Activated naive CD4-positive, alpha-beta T cell treated with anti-CD3 and anti-CD28 coated beads, Interleukin-2, amount 10 ng/mL, durations not matched to agents 7 days and 5 days (primary cell): ENCODE data around the gene ST3GAL3.

Experiments
- CTCF ChIA-PET: fragments of 350-600 bp; sonication (Branson Sonifier 250); formaldehyde crosslinking; loops from one replicate; lab custom pipeline; 2021; ENCODE audit warnings: antibody characterized with exemption; lab: Charles Lee
- DNase-seq: peaks from one replicate; pipeline ENCODE4 v3.0.0-alpha.2; 2020
- H3K27ac Mint-ChIP-seq: one replicate; pipeline ENCODE4 v1.8.0; 2021; ENCODE audit warnings: mild to moderate bottlenecking, moderate library complexity, mixed read lengths
- H3K27me3 Mint-ChIP-seq: one replicate; pipeline ENCODE4 v1.8.0; 2021; ENCODE audit warnings: mild to moderate bottlenecking, mixed read lengths
- H3K36me3 Mint-ChIP-seq: one replicate; pipeline ENCODE4 v1.8.0; 2021; ENCODE audit warnings: mixed read lengths
- H3K4me1 Mint-ChIP-seq: one replicate; pipeline ENCODE4 v1.8.0; 2021; ENCODE audit warnings: mixed read lengths
- H3K4me3 Mint-ChIP-seq: one replicate; pipeline ENCODE4 v1.8.0; 2021; ENCODE audit warnings: mild to moderate bottlenecking, moderate library complexity, mixed read lengths
- H3K9me3 Mint-ChIP-seq: one replicate; pipeline ENCODE4 v1.8.0; 2021; ENCODE audit warnings: mixed read lengths

Gene ST3GAL3

GRCh38 chr1:43890815-43891214 lies 183.5 kb downstream of the ST3GAL3 start:
- Mint-ChIP-seq H3K4me3 (no peak overlapping the region), H3K27me3 (no peaks in the 10 kb centered on the region), H3K36me3 (no peaks in the 10 kb centered on the region), H3K27ac (no peak overlapping the region), H3K9me3 (no peaks in the 10 kb centered on the region), H3K4me1 (no peaks in the 10 kb centered on the region)
- CTCF ChIA-PET: no interaction called here
- no peak for DNase-seq

- no peaks in the 10 kb centered on the region for H3K4me1 Mint-ChIP-seq
- H3K36me3 Mint-ChIP-seq: peaks cover 4% of the 10 kb centered on the region
- H3K27ac Mint-ChIP-seq: no peak overlapping the region
- no peaks in the 10 kb centered on the region for H3K27me3 Mint-ChIP-seq
- H3K4me3 Mint-ChIP-seq: no peak overlapping the region
- CTCF ChIA-PET: no interaction called here
- H3K9me3 Mint-ChIP-seq: no peaks in the 10 kb centered on the region
- DNase-seq: no peak
Measured at GRCh38 chr1:43893006-43893405, 185.7 kb downstream of the ST3GAL3 start.

GRCh38 chr1:43898981-43899380 lies 191.6 kb downstream of the ST3GAL3 start:
- no peaks in the 10 kb centered on the region for H3K27me3 Mint-ChIP-seq
- no peak for DNase-seq
- no peaks in the 10 kb centered on the region for H3K9me3 Mint-ChIP-seq
- H3K27ac Mint-ChIP-seq: no peak overlapping the region
- CTCF ChIA-PET: no interaction called here
- no peak overlapping the region for H3K4me3 Mint-ChIP-seq
- no peaks in the 10 kb centered on the region for H3K4me1 Mint-ChIP-seq
- H3K36me3 Mint-ChIP-seq: peaks cover 6% of the 10 kb centered on the region

GRCh38 chr1:43900386-43900785 lies 193.1 kb downstream of the ST3GAL3 start:
- Mint-ChIP-seq H3K4me3 (no peak overlapping the region), H3K27ac (no peak overlapping the region)

GRCh38 chr1:43901196-43901961 lies 194.0 kb downstream of the ST3GAL3 start:
- no peaks in the 10 kb centered on the region for H3K9me3 Mint-ChIP-seq
- DNase-seq: no peak
- no peak overlapping the region for H3K4me3 Mint-ChIP-seq
- H3K27me3 Mint-ChIP-seq: no peaks in the 10 kb centered on the region
- peaks cover 6% of the 10 kb centered on the region for H3K36me3 Mint-ChIP-seq
- H3K4me1 Mint-ChIP-seq: no peaks in the 10 kb centered on the region
- CTCF ChIA-PET: interaction anchor here (2.5 to 2.8 kb wide), 2 partner anchors 33 to 138 kb away, joined by 7 to 12 read pairs; no protein-coding TSS in a partner anchor
- no peak overlapping the region for H3K27ac Mint-ChIP-seq

More at GRCh38 chr1:43900386-43900785, 193.1 kb downstream of the ST3GAL3 start:
- CTCF ChIA-PET: interaction anchor here (0.9 to 2.5 kb wide), 3 partner anchors 30 to 136 kb away, joined by 3 to 7 read pairs (median 3); no protein-coding TSS in a partner anchor
- H3K27me3 Mint-ChIP-seq: no peaks in the 10 kb centered on the region
- DNase-seq: no peak
- H3K36me3 Mint-ChIP-seq: peaks cover 6% of the 10 kb centered on the region
- no peaks in the 10 kb centered on the region for H3K9me3 Mint-ChIP-seq
- no peaks in the 10 kb centered on the region for H3K4me1 Mint-ChIP-seq

- H3K4me3 Mint-ChIP-seq: no peak overlapping the region
- H3K27ac Mint-ChIP-seq: no peak overlapping the region
- no peak for DNase-seq
- no peaks in the 10 kb centered on the region for H3K4me1 Mint-ChIP-seq
- H3K36me3 Mint-ChIP-seq: peaks cover 6% of the 10 kb centered on the region
- no peaks in the 10 kb centered on the region for H3K9me3 Mint-ChIP-seq
- CTCF ChIA-PET: interaction anchor here (2.5 to 2.8 kb wide), 2 partner anchors 33 to 139 kb away, joined by 7 to 12 read pairs; no protein-coding TSS in a partner anchor
- H3K27me3 Mint-ChIP-seq: no peaks in the 10 kb centered on the region
Measured at GRCh38 chr1:43902058-43902831, 194.9 kb downstream of the ST3GAL3 start.

- Mint-ChIP-seq H3K4me3 (no peak overlapping the region), H3K4me1 (no peaks in the 10 kb centered on the region), H3K27ac (no peak overlapping the region), H3K9me3 (no peaks in the 10 kb centered on the region), H3K27me3 (no peaks in the 10 kb centered on the region), H3K36me3 (peaks cover 3% of the 10 kb centered on the region)
- DNase-seq: no peak
- CTCF ChIA-PET: interaction anchor here (1.0 kb wide), 1 partner anchor 142 kb away, joined by 3 read pairs; no protein-coding TSS in a partner anchor
Measured at GRCh38 chr1:43904660-43905551, 197.6 kb downstream of the ST3GAL3 start.

- H3K4me3 Mint-ChIP-seq: no peak overlapping the region
- no peaks in the 10 kb centered on the region for H3K9me3 Mint-ChIP-seq
- CTCF ChIA-PET: no interaction called here
- no peaks in the 10 kb centered on the region for H3K36me3 Mint-ChIP-seq
- DNase-seq: no peak
- H3K27me3 Mint-ChIP-seq: no peaks in the 10 kb centered on the region
- no peaks in the 10 kb centered on the region for H3K4me1 Mint-ChIP-seq
- H3K27ac Mint-ChIP-seq: no peak overlapping the region
Measured at GRCh38 chr1:43908226-43908625, 200.9 kb downstream of the ST3GAL3 start.

GRCh38 chr1:43908858-43909257 lies 201.5 kb downstream of the ST3GAL3 start:
- no peak overlapping the region for H3K27ac Mint-ChIP-seq
- CTCF ChIA-PET: no interaction called here
- DNase-seq: no peak

GRCh38 chr1:43910343-43910742 lies 203.0 kb downstream of the ST3GAL3 start:
- no peaks in the 10 kb centered on the region for H3K36me3 Mint-ChIP-seq
- DNase-seq: no peak
- no peaks in the 10 kb centered on the region for H3K4me1 Mint-ChIP-seq
- H3K27ac Mint-ChIP-seq: no peak overlapping the region
- H3K9me3 Mint-ChIP-seq: no peaks in the 10 kb centered on the region
- H3K27me3 Mint-ChIP-seq: peaks cover 3% of the 10 kb centered on the region
- CTCF ChIA-PET: interaction anchor here (1.1 kb wide), 1 partner anchor 147 kb away, joined by 5 read pairs; no protein-coding TSS in a partner anchor
- H3K4me3 Mint-ChIP-seq: no peak overlapping the region

More at GRCh38 chr1:43908858-43909257, 201.5 kb downstream of the ST3GAL3 start:
- H3K27me3 Mint-ChIP-seq: no peaks in the 10 kb centered on the region
- no peaks in the 10 kb centered on the region for H3K4me1 Mint-ChIP-seq
- H3K36me3 Mint-ChIP-seq: no peaks in the 10 kb centered on the region
- H3K4me3 Mint-ChIP-seq: no peak overlapping the region
- no peaks in the 10 kb centered on the region for H3K9me3 Mint-ChIP-seq

GRCh38 chr1:43912607-43913006 lies 205.3 kb downstream of the ST3GAL3 start:
- CTCF ChIA-PET: interaction anchor here (1.4 to 3.0 kb wide), 2 partner anchors 22 to 383 kb away, joined by 3 to 16 read pairs; partner anchors contain the start of gene ARTN
- no peak overlapping the region for H3K27ac Mint-ChIP-seq
- peaks cover 3% of the 10 kb centered on the region for H3K27me3 Mint-ChIP-seq
- no peaks in the 10 kb centered on the region for H3K4me1 Mint-ChIP-seq
- no peaks in the 10 kb centered on the region for H3K9me3 Mint-ChIP-seq
- no peak for DNase-seq
- H3K4me3 Mint-ChIP-seq: no peak overlapping the region
- H3K36me3 Mint-ChIP-seq: no peaks in the 10 kb centered on the region

- H3K9me3 Mint-ChIP-seq: no peaks in the 10 kb centered on the region
- DNase-seq: no peak
- CTCF ChIA-PET: interaction anchor here (1.4 to 3.0 kb wide), 2 partner anchors 21 to 383 kb away, joined by 3 to 16 read pairs; partner anchors contain the start of gene ARTN
- H3K4me3 Mint-ChIP-seq: no peak overlapping the region
- no peaks in the 10 kb centered on the region for H3K4me1 Mint-ChIP-seq
- peaks cover 3% of the 10 kb centered on the region for H3K27me3 Mint-ChIP-seq
- H3K27ac Mint-ChIP-seq: no peak overlapping the region
- no peaks in the 10 kb centered on the region for H3K36me3 Mint-ChIP-seq
Measured at GRCh38 chr1:43913051-43913501, 205.7 kb downstream of the ST3GAL3 start.

- no peaks in the 10 kb centered on the region for H3K36me3 Mint-ChIP-seq
- CTCF ChIA-PET: interaction anchor here (3.0 kb wide), 1 partner anchor 21 kb away, joined by 16 read pairs; the partner anchor contains the start of gene ARTN
- no peak overlapping the region for H3K4me3 Mint-ChIP-seq
- no peaks in the 10 kb centered on the region for H3K9me3 Mint-ChIP-seq
- H3K27ac Mint-ChIP-seq: no peak overlapping the region
- no peak for DNase-seq
- peaks cover 3% of the 10 kb centered on the region for H3K27me3 Mint-ChIP-seq
- no peaks in the 10 kb centered on the region for H3K4me1 Mint-ChIP-seq
Measured at GRCh38 chr1:43913666-43914360, 206.5 kb downstream of the ST3GAL3 start.
